ENCODE results near the gene DRAP1. TPM values are rescaled to one million over a fixed set of nuclear protein-coding genes. Genes with fewer than 3 reads are reported as not detected.

Gene DRAP1
- total and polyA plus RNA-seq, 9 of the 15 experiments (the other 6 are each of a cell fraction or from before 2014, with no cell fraction given) = 9.6 to 200 (median 92.9) TPM

DNA sequence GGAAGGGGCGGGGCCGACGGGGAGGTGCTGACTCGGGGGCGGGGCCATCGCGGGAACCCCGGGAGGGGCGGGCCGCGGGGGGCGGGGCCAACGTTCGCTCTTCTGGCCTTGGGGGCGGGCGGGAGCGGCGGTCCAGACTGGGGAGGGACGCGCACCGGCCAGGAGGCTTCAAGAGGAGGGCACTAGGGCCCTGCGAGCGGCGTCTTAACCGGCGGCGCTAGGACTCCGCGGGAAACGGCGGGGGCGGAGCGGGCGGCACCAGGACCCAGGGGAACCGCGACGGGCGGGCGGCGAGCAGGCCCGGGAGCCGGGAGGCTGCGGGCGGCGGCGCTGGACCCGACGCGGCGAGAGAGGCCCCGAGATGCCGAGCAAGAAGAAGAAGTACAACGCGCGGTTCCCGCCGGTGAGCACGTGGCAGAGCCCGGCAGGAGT lies at the start of gene DRAP1 (continued):
- peak in 1 of 2 experiments; percentile 96; a peak in 3 of 4 replicates for TF ChIP-seq NONO (IDR thresholded peaks at IDR 0.05; ENCODE audit: low read depth in 2 of 2, low read length in 1 of 2)
- peak; percentile 96 for TF ChIP-seq CCNT2 (IDR thresholded peaks at IDR 0.05; ENCODE audit: borderline replicate concordance, extremely low read depth, insufficient read length, low read depth, low read length)
- peak; percentile 74 for TF ChIP-seq MYNN (IDR thresholded peaks at IDR 0.05)
- TF ChIP-seq MYNN (CRISPR knock-in tag; IDR thresholded peaks at IDR 0.05) = no peak
- TF ChIP-seq, protein P1, sequence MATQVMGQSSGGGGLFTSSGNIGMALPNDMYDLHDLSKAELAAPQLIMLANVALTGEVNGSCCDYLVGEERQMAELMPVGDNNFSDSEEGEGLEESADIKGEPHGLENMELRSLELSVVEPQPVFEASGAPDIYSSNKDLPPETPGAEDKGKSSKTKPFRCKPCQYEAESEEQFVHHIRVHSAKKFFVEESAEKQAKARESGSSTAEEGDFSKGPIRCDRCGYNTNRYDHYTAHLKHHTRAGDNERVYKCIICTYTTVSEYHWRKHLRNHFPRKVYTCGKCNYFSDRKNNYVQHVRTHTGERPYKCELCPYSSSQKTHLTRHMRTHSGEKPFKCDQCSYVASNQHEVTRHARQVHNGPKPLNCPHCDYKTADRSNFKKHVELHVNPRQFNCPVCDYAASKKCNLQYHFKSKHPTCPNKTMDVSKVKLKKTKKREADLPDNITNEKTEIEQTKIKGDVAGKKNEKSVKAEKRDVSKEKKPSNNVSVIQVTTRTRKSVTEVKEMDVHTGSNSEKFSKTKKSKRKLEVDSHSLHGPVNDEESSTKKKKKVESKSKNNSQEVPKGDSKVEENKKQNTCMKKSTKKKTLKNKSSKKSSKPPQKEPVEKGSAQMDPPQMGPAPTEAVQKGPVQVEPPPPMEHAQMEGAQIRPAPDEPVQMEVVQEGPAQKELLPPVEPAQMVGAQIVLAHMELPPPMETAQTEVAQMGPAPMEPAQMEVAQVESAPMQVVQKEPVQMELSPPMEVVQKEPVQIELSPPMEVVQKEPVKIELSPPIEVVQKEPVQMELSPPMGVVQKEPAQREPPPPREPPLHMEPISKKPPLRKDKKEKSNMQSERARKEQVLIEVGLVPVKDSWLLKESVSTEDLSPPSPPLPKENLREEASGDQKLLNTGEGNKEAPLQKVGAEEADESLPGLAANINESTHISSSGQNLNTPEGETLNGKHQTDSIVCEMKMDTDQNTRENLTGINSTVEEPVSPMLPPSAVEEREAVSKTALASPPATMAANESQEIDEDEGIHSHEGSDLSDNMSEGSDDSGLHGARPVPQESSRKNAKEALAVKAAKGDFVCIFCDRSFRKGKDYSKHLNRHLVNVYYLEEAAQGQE (IDR thresholded peaks at IDR 0.05; ENCODE audit: borderline replicate concordance) = peak; percentile 50; the same call in 1 of the 2 replicates
- TF ChIP-seq, protein P1 (CRISPR knock-in tag; IDR thresholded peaks at IDR 0.05; ENCODE audit: low read depth) = no peak
- TF ChIP-seq, protein P2, sequence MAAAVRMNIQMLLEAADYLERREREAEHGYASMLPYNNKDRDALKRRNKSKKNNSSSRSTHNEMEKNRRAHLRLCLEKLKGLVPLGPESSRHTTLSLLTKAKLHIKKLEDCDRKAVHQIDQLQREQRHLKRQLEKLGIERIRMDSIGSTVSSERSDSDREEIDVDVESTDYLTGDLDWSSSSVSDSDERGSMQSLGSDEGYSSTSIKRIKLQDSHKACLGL (CRISPR knock-in tag; IDR thresholded peaks at IDR 0.05; ENCODE audit: borderline replicate concordance, poor library complexity, severe bottlenecking) = no peak
- peak; percentile 6; the same call in 1 of the 2 replicates for TF ChIP-seq ZFX (CRISPR knock-in tag; IDR thresholded peaks at IDR 0.05)
- TF ChIP-seq ZC3H4 (CRISPR knock-in tag; IDR thresholded peaks at IDR 0.05; ENCODE audit: borderline replicate concordance) = no peak
- TF ChIP-seq, protein P3, sequence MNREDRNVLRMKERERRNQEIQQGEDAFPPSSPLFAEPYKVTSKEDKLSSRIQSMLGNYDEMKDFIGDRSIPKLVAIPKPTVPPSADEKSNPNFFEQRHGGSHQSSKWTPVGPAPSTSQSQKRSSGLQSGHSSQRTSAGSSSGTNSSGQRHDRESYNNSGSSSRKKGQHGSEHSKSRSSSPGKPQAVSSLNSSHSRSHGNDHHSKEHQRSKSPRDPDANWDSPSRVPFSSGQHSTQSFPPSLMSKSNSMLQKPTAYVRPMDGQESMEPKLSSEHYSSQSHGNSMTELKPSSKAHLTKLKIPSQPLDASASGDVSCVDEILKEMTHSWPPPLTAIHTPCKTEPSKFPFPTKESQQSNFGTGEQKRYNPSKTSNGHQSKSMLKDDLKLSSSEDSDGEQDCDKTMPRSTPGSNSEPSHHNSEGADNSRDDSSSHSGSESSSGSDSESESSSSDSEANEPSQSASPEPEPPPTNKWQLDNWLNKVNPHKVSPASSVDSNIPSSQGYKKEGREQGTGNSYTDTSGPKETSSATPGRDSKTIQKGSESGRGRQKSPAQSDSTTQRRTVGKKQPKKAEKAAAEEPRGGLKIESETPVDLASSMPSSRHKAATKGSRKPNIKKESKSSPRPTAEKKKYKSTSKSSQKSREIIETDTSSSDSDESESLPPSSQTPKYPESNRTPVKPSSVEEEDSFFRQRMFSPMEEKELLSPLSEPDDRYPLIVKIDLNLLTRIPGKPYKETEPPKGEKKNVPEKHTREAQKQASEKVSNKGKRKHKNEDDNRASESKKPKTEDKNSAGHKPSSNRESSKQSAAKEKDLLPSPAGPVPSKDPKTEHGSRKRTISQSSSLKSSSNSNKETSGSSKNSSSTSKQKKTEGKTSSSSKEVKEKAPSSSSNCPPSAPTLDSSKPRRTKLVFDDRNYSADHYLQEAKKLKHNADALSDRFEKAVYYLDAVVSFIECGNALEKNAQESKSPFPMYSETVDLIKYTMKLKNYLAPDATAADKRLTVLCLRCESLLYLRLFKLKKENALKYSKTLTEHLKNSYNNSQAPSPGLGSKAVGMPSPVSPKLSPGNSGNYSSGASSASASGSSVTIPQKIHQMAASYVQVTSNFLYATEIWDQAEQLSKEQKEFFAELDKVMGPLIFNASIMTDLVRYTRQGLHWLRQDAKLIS (CRISPR knock-in tag; IDR thresholded peaks at IDR 0.05) = peak; percentile 67; the same call in 1 of the 2 replicates
- TF ChIP-seq TCF7 (IDR thresholded peaks at IDR 0.05; ENCODE audit: borderline replicate concordance) = peak; percentile 78
- TF ChIP-seq IFI16 (CRISPR knock-in tag; IDR thresholded peaks at IDR 0.05) = no peak
- TF ChIP-seq EGR1 (conservative IDR thresholded peaks at IDR 0.05) = peak; percentile 99
- 0 out of 2 replicates have a peak, but pooled peaks have one; percentile 68 for TF ChIP-seq CAMTA2 (CRISPR knock-in tag; conservative IDR thresholded peaks at IDR 0.05)
- no peak for TF ChIP-seq CBFA2T2 (conservative IDR thresholded peaks at IDR 0.05)
- no peak for TF ChIP-seq SIX5 (IDR thresholded peaks at IDR 0.05; ENCODE audit: borderline replicate concordance in 1 of 2, insufficient read depth in 1 of 2, low read depth in 1 of 2, low read length in 2 of 2)
